ENCODE results near the gene RALA. TPM values are rescaled to one million over a fixed set of nuclear protein-coding genes. Genes with fewer than 3 reads are reported as not detected.
"Not testable (repeated sequence)": the region's sequence is repeated elsewhere in the genome, so short reads cannot be mapped to it uniquely, and the experiment has no call there.

The RALA gene
- total RNA-seq, 1 donor from 2014 or later, result 38.8 TPM

DNA sequence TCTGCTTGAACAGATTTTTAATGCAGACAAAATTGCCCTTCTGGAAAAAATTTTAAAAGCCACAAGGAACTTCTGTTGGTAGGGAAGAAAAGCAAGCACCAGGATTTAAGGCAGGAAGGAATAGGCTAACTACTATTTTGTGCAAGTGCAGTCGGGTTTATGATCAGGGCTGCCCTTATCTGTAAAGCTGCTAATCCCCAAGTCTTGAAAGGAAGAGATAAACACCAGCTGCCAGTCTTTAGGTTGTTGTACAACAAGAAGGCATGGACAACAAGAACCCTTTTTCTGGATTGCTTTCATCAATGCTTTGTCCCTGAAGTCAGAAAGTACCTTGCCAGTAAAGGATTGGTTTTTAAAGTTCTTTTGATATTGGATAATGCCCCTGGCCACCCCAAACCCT, 40.7 kb downstream of the RALA start:
- H3K9me3 Mint-ChIP-seq, result peaks cover 20% of the 10 kb centered on the region
- H3K4me1 Mint-ChIP-seq (ENCODE audit: low read depth), result peaks cover 18% of the 10 kb centered on the region
- H3K27me3 Mint-ChIP-seq (ENCODE audit: insufficient read depth), result no peaks in the 10 kb centered on the region
- no peak for DNase-seq (ENCODE audit: low spot score)
- peaks cover 26% of the 10 kb centered on the region for H3K36me3 Mint-ChIP-seq (ENCODE audit: low read depth)
- intact Hi-C loops (cut with micrococcal nuclease), result no loop called here
- H3K4me3 Mint-ChIP-seq, result no peak overlapping the region
- no peak overlapping the region for H3K27ac Mint-ChIP-seq

DNA sequence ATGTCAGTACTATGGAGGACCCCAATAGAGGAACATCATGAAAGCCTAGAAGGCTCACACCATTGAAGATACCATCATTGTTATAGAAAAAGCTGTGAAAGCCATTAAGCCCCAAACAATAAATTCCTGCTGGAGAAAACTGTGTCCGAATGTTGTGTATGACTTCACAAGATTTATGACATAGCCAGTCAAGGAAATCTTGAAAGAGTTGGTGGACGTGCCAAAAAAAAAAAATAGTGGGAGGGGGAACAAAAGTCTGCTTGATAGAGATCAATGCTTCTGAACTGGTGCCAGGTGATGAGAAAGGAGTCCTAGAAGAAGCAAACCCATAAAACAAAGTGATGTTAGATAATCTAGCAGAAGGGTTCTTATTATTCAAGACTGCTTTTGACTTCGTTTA, 41.2 kb downstream of the RALA start:
- no peak for DNase-seq (ENCODE audit: low spot score)
- H3K27me3 Mint-ChIP-seq (ENCODE audit: insufficient read depth), result no peaks in the 10 kb centered on the region
- peaks cover 28% of the 10 kb centered on the region for H3K36me3 Mint-ChIP-seq (ENCODE audit: low read depth)
- H3K27ac Mint-ChIP-seq, result no peak overlapping the region
- no peak overlapping the region for H3K4me3 Mint-ChIP-seq
- intact Hi-C loops (cut with micrococcal nuclease), result no loop called here
- H3K9me3 Mint-ChIP-seq, result peaks cover 20% of the 10 kb centered on the region
- H3K4me1 Mint-ChIP-seq (ENCODE audit: low read depth), result peaks cover 18% of the 10 kb centered on the region

DNA sequence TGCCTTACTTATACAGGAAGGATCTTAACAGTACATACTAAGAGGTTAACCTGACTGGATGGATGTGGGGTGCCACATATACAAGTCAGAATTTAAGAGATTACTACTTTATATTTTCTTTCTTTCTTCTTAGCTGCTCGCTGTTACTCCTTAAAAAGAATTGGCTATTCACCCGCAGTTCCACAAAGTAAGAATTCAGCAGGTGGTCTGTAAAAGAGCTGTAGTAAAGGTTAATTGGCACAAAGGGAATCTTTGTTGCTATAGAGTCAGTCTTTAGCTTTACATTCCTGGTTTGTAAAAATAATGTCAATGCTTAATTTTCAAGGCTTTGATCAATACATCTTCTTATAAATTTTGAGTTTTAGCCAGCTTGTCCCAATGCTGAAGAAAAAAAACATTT, 43.2 kb downstream of the RALA start:
- H3K4me1 Mint-ChIP-seq (ENCODE audit: low read depth), result peaks cover 13% of the 10 kb centered on the region
- H3K36me3 Mint-ChIP-seq (ENCODE audit: low read depth), result peaks cover 19% of the 10 kb centered on the region
- no peak overlapping the region for H3K27ac Mint-ChIP-seq
- intact Hi-C loops (cut with micrococcal nuclease), result no loop called here
- DNase-seq (ENCODE audit: low spot score), result no peak
- no peaks in the 10 kb centered on the region for H3K27me3 Mint-ChIP-seq (ENCODE audit: insufficient read depth)
- peaks cover 11% of the 10 kb centered on the region for H3K9me3 Mint-ChIP-seq
- no peak overlapping the region for H3K4me3 Mint-ChIP-seq

GRCh38 chr7:39667341-39667923, 44.1 kb downstream of the RALA start:
- H3K27me3 Mint-ChIP-seq (ENCODE audit: insufficient read depth), result no peaks in the 10 kb centered on the region
- peaks cover 16% of the 10 kb centered on the region for H3K36me3 Mint-ChIP-seq (ENCODE audit: low read depth)
- H3K4me3 Mint-ChIP-seq, result no peak overlapping the region
- DNase-seq (ENCODE audit: low spot score), result no peak
- peaks cover 9% of the 10 kb centered on the region for H3K9me3 Mint-ChIP-seq
- intact Hi-C loops (cut with micrococcal nuclease), result no loop called here
- no peak overlapping the region for H3K27ac Mint-ChIP-seq
- H3K4me1 Mint-ChIP-seq (ENCODE audit: low read depth), result peaks cover 13% of the 10 kb centered on the region

GRCh38 chr7:39668280-39668679, 44.9 kb downstream of the RALA start:
- H3K4me1 Mint-ChIP-seq (ENCODE audit: low read depth), result peaks cover 13% of the 10 kb centered on the region
- H3K27ac Mint-ChIP-seq; DNase-seq (ENCODE audit: low spot score); intact Hi-C loops (cut with micrococcal nuclease); H3K4me3 Mint-ChIP-seq; H3K36me3 Mint-ChIP-seq (ENCODE audit: low read depth); H3K9me3 Mint-ChIP-seq; H3K27me3 Mint-ChIP-seq (ENCODE audit: insufficient read depth): not testable (repeated sequence)

GRCh38 chr7:39670052-39670451, 46.7 kb downstream of the RALA start:
- H3K36me3 Mint-ChIP-seq (ENCODE audit: low read depth), result peaks cover 6% of the 10 kb centered on the region
- no peaks in the 10 kb centered on the region for H3K27me3 Mint-ChIP-seq (ENCODE audit: insufficient read depth)

GRCh38 chr7:39670934-39671333, 47.6 kb downstream of the RALA start:
- Mint-ChIP-seq H3K4me3 (no peak overlapping the region), H3K27me3 (ENCODE audit: insufficient read depth) (no peaks in the 10 kb centered on the region), H3K9me3 (peaks cover 3% of the 10 kb centered on the region), H3K36me3 (ENCODE audit: low read depth) (peaks cover 10% of the 10 kb centered on the region), H3K27ac (no peak overlapping the region), H3K4me1 (ENCODE audit: low read depth) (peaks cover 13% of the 10 kb centered on the region)
- DNase-seq (ENCODE audit: low spot score), result no peak
- intact Hi-C loops (cut with micrococcal nuclease), result no loop called here

More at GRCh38 chr7:39670052-39670451, 46.7 kb downstream of the RALA start:
- H3K4me3 Mint-ChIP-seq, result no peak overlapping the region
- H3K27ac Mint-ChIP-seq, result no peak overlapping the region
- H3K9me3 Mint-ChIP-seq, result no peaks in the 10 kb centered on the region
- H3K4me1 Mint-ChIP-seq (ENCODE audit: low read depth), result peaks cover 13% of the 10 kb centered on the region
- DNase-seq (ENCODE audit: low spot score), result no peak
- intact Hi-C loops (cut with micrococcal nuclease), result no loop called here

DNA sequence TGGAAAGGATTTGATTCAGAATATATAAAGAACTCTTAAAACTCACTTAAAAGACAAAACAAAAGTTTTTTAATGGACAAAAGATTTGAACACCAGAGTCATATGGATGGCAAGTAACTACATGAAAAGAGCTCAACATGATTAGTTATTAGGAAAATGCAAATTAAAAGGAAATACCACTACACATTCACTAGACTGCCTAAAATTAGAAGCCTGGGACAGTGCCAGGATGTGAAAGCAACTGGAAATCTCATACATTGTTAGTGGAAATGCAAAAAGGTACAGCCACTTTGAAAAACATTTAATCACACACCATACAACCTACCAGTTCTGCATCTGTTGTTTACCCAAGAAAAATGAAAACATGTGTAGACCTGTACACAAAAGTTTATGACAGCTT, 48.8 kb downstream of the RALA start:
- H3K27ac Mint-ChIP-seq, result no peak overlapping the region
- no peaks in the 10 kb centered on the region for H3K27me3 Mint-ChIP-seq (ENCODE audit: insufficient read depth)
- H3K36me3 Mint-ChIP-seq (ENCODE audit: low read depth), result peaks cover 10% of the 10 kb centered on the region
- DNase-seq (ENCODE audit: low spot score), result no peak
- H3K4me3 Mint-ChIP-seq, result no peak overlapping the region
- H3K9me3 Mint-ChIP-seq, result peaks cover 10% of the 10 kb centered on the region
- intact Hi-C loops (cut with micrococcal nuclease), result no loop called here
- peaks cover 8% of the 10 kb centered on the region for H3K4me1 Mint-ChIP-seq (ENCODE audit: low read depth)

DNA sequence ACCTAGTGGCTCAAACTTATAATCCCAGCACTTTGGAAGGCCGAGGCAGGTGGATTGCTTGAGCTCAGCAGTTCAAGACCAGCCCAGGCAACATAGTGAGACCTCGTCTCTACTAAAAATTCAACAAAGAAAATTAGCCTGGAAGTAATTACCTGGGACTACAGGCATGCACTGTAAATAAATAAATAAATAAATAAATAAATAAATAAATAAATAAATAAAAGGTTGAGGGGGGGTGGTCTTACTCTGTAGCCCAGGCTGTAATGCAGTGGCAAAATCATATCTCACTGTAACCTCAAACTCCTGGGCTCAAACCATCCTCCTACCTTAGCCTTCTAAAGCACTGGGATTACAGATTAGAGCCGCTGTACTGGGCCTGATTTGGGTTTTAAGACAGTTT, 50.5 kb downstream of the RALA start:
- H3K4me3 Mint-ChIP-seq, result no peak overlapping the region
- peaks cover 10% of the 10 kb centered on the region for H3K9me3 Mint-ChIP-seq
- no peaks in the 10 kb centered on the region for H3K27me3 Mint-ChIP-seq (ENCODE audit: insufficient read depth)
- H3K27ac Mint-ChIP-seq, result no peak overlapping the region
- H3K4me1 Mint-ChIP-seq (ENCODE audit: low read depth), result no peaks in the 10 kb centered on the region
- intact Hi-C loops (cut with micrococcal nuclease), result no loop called here
- DNase-seq (ENCODE audit: low spot score), result no peak
- H3K36me3 Mint-ChIP-seq (ENCODE audit: low read depth), result peaks cover 10% of the 10 kb centered on the region

- Mint-ChIP-seq H3K4me1 (ENCODE audit: low read depth) (no peaks in the 10 kb centered on the region), H3K4me3 (no peak overlapping the region), H3K36me3 (ENCODE audit: low read depth) (peaks cover 9% of the 10 kb centered on the region), H3K9me3 (peaks cover 10% of the 10 kb centered on the region), H3K27me3 (ENCODE audit: insufficient read depth) (no peaks in the 10 kb centered on the region), H3K27ac (no peak overlapping the region)
- DNase-seq (ENCODE audit: low spot score), result no peak
- intact Hi-C loops (cut with micrococcal nuclease), result no loop called here
These were observed 51.0 kb downstream of the RALA start for GRCh38 chr7:39674406-39674805.

GRCh38 chr7:39676346-39676745, 53.0 kb downstream of the RALA start:
- Mint-ChIP-seq H3K36me3 (ENCODE audit: low read depth) (peaks cover 12% of the 10 kb centered on the region), H3K4me3 (no peak overlapping the region), H3K27ac (no peak overlapping the region), H3K9me3 (peaks cover 10% of the 10 kb centered on the region), H3K4me1 (ENCODE audit: low read depth) (no peaks in the 10 kb centered on the region), H3K27me3 (ENCODE audit: insufficient read depth) (no peaks in the 10 kb centered on the region)
- no peak for DNase-seq (ENCODE audit: low spot score)
- intact Hi-C loops (cut with micrococcal nuclease), result no loop called here

DNA sequence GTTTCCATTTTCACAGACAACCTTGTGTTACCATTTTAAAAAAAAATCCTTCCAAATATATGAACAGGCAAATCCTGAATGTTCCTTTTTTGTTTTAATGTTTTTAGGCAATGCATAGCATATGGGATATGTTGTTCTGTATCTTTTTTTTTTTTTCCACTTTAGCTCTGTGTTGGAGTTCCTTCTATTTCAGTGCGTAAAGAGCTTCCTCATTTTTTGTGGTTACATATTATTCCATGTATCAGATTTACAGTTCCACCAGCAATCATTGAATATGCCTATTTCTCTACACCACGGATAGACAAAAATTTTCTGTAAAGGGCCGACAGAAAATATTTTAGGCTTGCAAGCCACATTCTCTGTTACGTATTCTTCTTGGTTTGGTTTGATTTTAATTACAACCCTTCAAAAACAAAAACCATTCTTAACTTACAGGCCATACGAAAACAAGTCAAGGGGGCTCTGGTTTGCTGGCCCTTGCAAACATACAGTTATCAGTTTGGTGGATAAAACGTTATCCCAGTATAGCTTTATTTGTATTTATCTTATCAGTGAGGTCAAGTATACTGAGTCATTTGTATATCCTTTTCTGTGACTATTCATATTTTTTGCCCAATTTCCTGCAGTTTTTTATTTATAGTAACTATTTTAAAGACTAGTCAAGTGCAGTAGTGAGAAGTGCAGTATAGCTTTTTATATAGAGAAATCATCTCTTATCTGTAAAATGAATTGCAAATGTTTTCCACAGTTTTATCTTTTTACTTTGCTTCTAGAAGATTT, 55.7 kb downstream of the RALA start:
- Mint-ChIP-seq H3K9me3 (peaks cover 10% of the 10 kb centered on the region), H3K4me1 (ENCODE audit: low read depth) (peaks cover 6% of the 10 kb centered on the region), H3K36me3 (ENCODE audit: low read depth) (peaks cover 15% of the 10 kb centered on the region), H3K4me3 (no peak overlapping the region), H3K27me3 (ENCODE audit: insufficient read depth) (no peaks in the 10 kb centered on the region), H3K27ac (no peak overlapping the region)
- intact Hi-C loops (cut with micrococcal nuclease), result no loop called here
- DNase-seq (ENCODE audit: low spot score), result no peak

- not testable (repeated sequence) for H3K9me3 Mint-ChIP-seq; H3K4me1 Mint-ChIP-seq (ENCODE audit: low read depth); H3K27me3 Mint-ChIP-seq (ENCODE audit: insufficient read depth); DNase-seq (ENCODE audit: low spot score); H3K4me3 Mint-ChIP-seq; H3K27ac Mint-ChIP-seq
- H3K36me3 Mint-ChIP-seq (ENCODE audit: low read depth), result peaks cover 15% of the 10 kb centered on the region
- intact Hi-C loops (cut with micrococcal nuclease), result loop anchor here (10.0 kb wide), 1 partner anchor 45 kb away; no protein-coding TSS in a partner anchor
These were observed 56.5 kb downstream of the RALA start for GRCh38 chr7:39679874-39680273.
